Panc1 (cell line): ENCODE data around the gene SLIT3. TPM values are rescaled to one million over a fixed set of nuclear protein-coding genes. Genes with fewer than 3 reads are reported as not detected.

Source experiments
- ATAC-seq: fragments of 200-7000 bp; cut with Tn5 transposase; 2 replicates; pipeline ENCODE4 v1.9.1; 2020; ENCODE audit warnings: mild to moderate bottlenecking, moderate library complexity
- BruUV-seq: library from RNA; stranded (reverse); fragments of 400-500 nt; replicated peaks from 2 replicates; lab custom pipeline; 2021; lab: Mats Ljungman, UMichigan
- CTCF ChIA-PET: fragments of 300-600 bp; sonication (Branson Sonifier 250); formaldehyde crosslinking; loops from one replicate; lab custom pipeline; 2022; ENCODE audit warnings: antibody characterized with exemption; lab: Charles Lee
- POLR2A ChIA-PET: fragments of 300-600 bp; sonication (Branson Sonifier 250); formaldehyde crosslinking; loops from one replicate; lab custom pipeline; 2022; ENCODE audit warnings: antibody characterized with exemption; lab: Charles Lee
- DNase-seq: peaks from one replicate; pipeline ENCODE4 v3.0.0-alpha.2; 2010; ENCODE audit warnings: low read depth, low spot score
- H3K27ac ChIP-seq: 2 replicates; pipeline ENCODE4 v1.5.1; 2011; ENCODE audit warnings: mild to moderate bottlenecking, low read length, inconsistent platforms
- H3K27me3 ChIP-seq: fragments of 200-500 bp; sonication (Bioruptor generic); 2 replicates; pipeline ENCODE4 v1.6.0; 2014; ENCODE audit warnings: low read length, inconsistent platforms; ENCODE audit not compliant: control insufficient read depth, insufficient read depth
- H3K36me3 ChIP-seq: fragments of 200-500 bp; sonication (Bioruptor generic); 2 replicates; pipeline ENCODE4 v1.5.1; 2014; ENCODE audit warnings: inconsistent platforms, mild to moderate bottlenecking, low read length, moderate library complexity; ENCODE audit not compliant: control insufficient read depth, insufficient read depth
- H3K4me1 ChIP-seq: 2 replicates; pipeline ENCODE4 v1.5.1; 2011; ENCODE audit warnings: inconsistent platforms, mild to moderate bottlenecking, low read length, moderate library complexity; ENCODE audit not compliant: control insufficient read depth, insufficient read depth
- H3K4me3 ChIP-seq, 2 experiments: 2 replicates each; pipeline ENCODE4 v1.5.1; 2011 to 2012; ENCODE audit warnings: low read depth in 2 of 2, low read length in 2 of 2, mild to moderate bottlenecking in 2 of 2, inconsistent platforms in 1 of 2, moderate library complexity in 1 of 2
- H3K9me3 ChIP-seq: fragments of 200-500 bp; sonication (Bioruptor generic); 2 replicates; pipeline ENCODE4 v1.5.1; 2014; ENCODE audit warnings: low read depth, mild to moderate bottlenecking, inconsistent platforms, low read length, moderate library complexity; ENCODE audit not compliant: control insufficient read depth, insufficient read depth
- CTCF ChIP-seq: fragments of 450-650 bp; IDR thresholded peaks from 2 replicates; pipeline ENCODE4 v1.5.1; 2017; ENCODE audit warnings: mild to moderate bottlenecking
- POLR2AphosphoS5 ChIP-seq: IDR thresholded peaks from 2 replicates; pipeline ENCODE4 v1.6.1; 2012; ENCODE audit warnings: mild to moderate bottlenecking, low read depth, low read length, moderate library complexity
- REST ChIP-seq, 2 experiments: IDR thresholded peaks; 2 replicates each; pipeline ENCODE4 v1.6.1; 2011 to 2012; ENCODE audit warnings: low read depth in 2 of 2, control low read depth in 1 of 2, low read length in 1 of 2, mild to moderate bottlenecking in 1 of 2, moderate library complexity in 1 of 2; ENCODE audit not compliant: insufficient read depth in 1 of 2
- SIN3A ChIP-seq: IDR thresholded peaks from 2 replicates; pipeline ENCODE4 v1.6.1; 2012; ENCODE audit warnings: low read depth, mild to moderate bottlenecking, low read length, moderate library complexity, borderline replicate concordance; ENCODE audit not compliant: insufficient read depth
- TCF7L2 ChIP-seq: IDR thresholded peaks from 2 replicates; pipeline ENCODE4 v1.6.1; 2011; ENCODE audit warnings: mild to moderate bottlenecking, low read depth, low read length, inconsistent platforms
- in situ Hi-C: cut with HindIII; loops from 2 replicates; pipeline ENCODE4 v1.10.0; 2016; ENCODE audit warnings: low sequenced_read_pairs, low pct_unique_long_range_greater_than_20kb
- intact Hi-C: fragments of 100-400 bp; cut with micrococcal nuclease; formaldehyde crosslinking; loops from one replicate; pipeline ENCODE4 v1.10.0; 2022; ENCODE audit not compliant: unreplicated experiment
- total RNA-seq: library from RNA; stranded (reverse); gene quantifications from one replicate; pipeline ENCODE4 v1.2.1, GENCODE V29; 2021; ENCODE audit not compliant: unreplicated experiment

The SLIT3 gene
- total RNA-seq, 1 experiment from 2014 or later = 26.4 TPM

- Histone ChIP-seq H3K4me1 (no peaks in the 10 kb centered on the region), H3K27ac (no peak overlapping the region), H3K27me3 (no peaks in the 10 kb centered on the region), H3K9me3 (no peaks in the 10 kb centered on the region), H3K36me3 (no peaks in the 10 kb centered on the region), H3K4me3 (no peak overlapping the region)
- TF ChIP-seq REST (IDR thresholded peaks at IDR 0.05; ENCODE audit: insufficient read depth in 1 of 2, low read depth in 2 of 2, low read length in 1 of 2) (no peak), TCF7L2 (no peak), POLR2AphosphoS5 (no peak), CTCF (no peak), SIN3A (no peak)
- no peak for ATAC-seq
- intact Hi-C loops (no loop called here), in situ Hi-C loops (no loop called here)
- BruUV-seq = no TSS peak
- CTCF ChIA-PET = no interaction called here
- POLR2A ChIA-PET = no interaction called here
- no peak for DNase-seq
Observed at GRCh38 chr5:169328401-169328800, 27.5 kb upstream of the SLIT3 start.

DNA sequence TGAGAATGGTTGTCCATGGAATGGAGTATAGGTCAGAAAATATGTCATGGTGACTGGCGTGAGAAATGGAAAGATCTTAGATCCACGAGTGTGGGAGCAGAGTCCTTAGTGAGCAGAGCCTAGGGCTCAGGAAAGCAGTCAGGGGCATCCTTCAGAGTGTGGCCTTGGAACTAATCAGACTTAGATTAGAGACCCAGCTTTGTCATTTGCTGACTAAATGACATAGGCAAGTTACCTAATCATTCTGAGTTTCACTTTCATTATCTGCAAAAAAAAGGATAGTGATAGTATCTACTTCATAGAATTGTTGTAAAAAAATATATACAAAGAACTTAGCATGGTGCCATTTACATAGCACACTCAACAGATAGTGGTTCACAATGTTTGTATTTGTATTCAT lies 24.3 kb upstream of the SLIT3 start:
- in situ Hi-C loops = no loop called here
- DNase-seq = no peak
- Histone ChIP-seq H3K4me1 (no peaks in the 10 kb centered on the region), H3K9me3 (no peaks in the 10 kb centered on the region), H3K27ac (peak overlapping the region; percentile 3; the same call in 1 of the 2 replicates), H3K36me3 (no peaks in the 10 kb centered on the region), H3K27me3 (no peaks in the 10 kb centered on the region), H3K4me3 (no peak overlapping the region)
- TF ChIP-seq TCF7L2 = no peak
- no peak for TF ChIP-seq SIN3A
- TF ChIP-seq CTCF = no peak
- TF ChIP-seq REST (IDR thresholded peaks at IDR 0.05; ENCODE audit: insufficient read depth in 1 of 2, low read depth in 2 of 2, low read length in 1 of 2) = no peak
- no TSS peak for BruUV-seq
- ChIA-PET CTCF (no interaction called here), POLR2A (no interaction called here)
- intact Hi-C loops = no loop called here
- no peak for ATAC-seq
